NCI-H2029 treated with DMSO at 0.1 percent for 48 hours (cell line): ENCODE measurements around the gene CCL4L2.
"Not testable (repeated sequence)": the region's sequence is repeated elsewhere in the genome, so short reads cannot be mapped to it uniquely, and the experiment has no call there.

ENCODE experiments used
- DNase-seq: peaks from one replicate; lab custom pipeline; 2025; lab: John Stamatoyannopoulos, UW

The CCL4L2 gene

DNA sequence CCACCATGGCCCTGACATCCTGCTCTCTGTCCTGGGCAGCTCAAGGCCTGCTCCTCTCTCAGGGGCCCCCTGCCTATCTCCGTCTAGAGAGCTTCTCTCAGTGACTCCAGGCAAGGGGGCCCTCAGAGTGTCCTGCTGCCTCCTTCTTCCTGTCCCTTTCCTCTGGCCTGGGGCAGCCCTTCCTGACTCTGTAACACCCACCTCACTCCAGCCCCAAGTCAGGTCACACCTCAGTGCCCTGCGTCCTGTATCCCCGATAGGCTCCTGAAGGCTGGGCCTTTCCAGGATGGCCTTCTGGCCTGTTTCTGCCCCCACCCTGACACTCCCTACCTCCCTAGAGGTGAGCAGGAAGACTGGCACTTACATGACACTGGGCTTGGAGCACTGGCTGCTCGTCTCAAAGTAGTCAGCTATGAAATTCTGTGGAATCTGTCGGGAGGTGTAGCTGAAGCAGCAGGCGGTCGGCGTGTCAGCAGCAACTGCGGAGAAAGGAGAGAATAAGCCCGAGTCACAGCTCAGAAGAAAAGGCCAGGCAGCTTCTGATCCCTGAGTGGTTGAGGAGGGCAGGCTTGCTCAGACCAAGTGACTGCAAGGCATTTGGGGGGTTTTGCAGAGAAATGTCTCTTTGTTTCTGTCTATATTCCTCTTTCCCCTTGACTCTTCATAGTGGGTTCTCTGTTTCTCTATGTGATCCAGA, 15.3 kb upstream of the CCL4L2 start:
- DNase-seq, result no peak

DNA sequence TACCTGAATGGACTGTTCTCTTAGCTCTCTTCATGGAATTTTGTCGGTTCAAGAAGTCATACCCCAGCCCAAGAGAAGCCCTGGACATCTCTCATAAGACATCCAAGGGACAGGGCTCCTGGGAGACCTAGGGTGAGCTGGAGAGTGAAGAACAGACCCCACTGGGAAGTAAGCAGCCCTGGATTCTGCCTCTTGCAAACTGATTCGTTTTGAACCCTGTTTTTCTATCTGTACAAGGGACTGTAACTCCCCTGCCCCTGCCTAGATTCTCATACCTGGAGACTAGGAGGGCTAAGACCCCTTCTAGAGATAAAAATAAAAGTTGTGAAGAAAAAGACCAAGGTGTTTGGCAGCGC, 14.8 kb upstream of the CCL4L2 start:
- DNase-seq, result no peak

DNA sequence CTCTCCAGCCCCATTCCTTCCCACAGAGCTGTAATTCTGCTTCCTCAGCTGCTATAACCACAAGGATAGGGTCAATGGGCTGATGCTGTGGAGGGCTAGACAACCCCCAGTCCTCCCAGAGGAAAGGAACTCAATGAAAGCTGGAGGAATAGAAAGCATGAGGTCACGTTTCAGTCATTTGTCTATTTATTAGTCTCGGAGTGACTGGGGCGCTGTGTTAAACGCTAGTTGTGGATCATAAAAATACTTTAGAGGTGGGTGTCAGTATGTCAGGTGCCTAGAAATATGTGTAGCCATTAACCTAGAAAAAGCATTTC, 13.5 kb upstream of the CCL4L2 start:
- no peak for DNase-seq

- DNase-seq, result no peak
These were observed 11.9 kb upstream of the CCL4L2 start for GRCh38 chr17:36198831-36199465.

- DNase-seq, result not testable (repeated sequence)
These were observed 9.8 kb upstream of the CCL4L2 start for GRCh38 chr17:36201102-36201501.

DNA sequence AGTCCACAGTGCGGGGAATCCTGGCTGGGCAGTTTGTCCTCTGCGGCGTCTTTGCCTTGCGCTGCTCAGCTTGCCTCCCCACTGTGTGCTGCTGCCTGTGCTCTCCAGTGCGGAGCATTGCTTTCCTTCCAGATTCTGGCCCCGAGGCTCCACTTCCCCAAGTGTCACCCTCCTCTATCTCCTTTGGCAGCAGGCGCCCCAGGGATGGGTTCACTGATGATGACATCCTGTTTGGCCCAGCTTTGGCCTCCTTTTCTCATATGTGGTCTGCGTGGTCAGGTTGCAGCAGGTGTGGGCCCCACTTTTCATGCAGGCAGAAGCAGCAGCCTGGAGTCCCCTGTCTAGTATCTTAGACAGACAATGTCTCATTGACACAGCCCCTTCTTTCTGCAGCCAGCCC, 9.4 kb upstream of the CCL4L2 start:
- DNase-seq, result not testable (repeated sequence)

GRCh38 chr17:36203335-36203734, 7.5 kb upstream of the CCL4L2 start:
- DNase-seq, result no peak

GRCh38 chr17:36204724-36205500, 6.0 kb upstream of the CCL4L2 start:
- DNase-seq, result no peak

- no peak for DNase-seq
These were observed 5.0 kb upstream of the CCL4L2 start for GRCh38 chr17:36205637-36206485.

DNA sequence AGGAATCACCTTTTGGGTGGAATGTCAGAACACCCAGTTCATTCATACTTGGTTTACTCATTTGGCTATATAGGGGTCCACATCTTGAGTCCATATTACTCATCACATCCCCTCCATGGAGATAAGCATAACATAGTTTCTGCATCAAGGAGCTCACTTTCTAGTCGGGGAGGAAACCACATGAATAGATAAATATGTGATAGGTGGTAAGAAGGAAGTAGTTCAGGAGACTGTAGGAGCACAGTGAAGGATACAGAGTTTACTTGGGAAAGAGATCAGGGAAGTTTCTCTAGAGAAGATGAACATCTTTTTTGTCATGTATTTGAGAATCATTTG, 4.4 kb upstream of the CCL4L2 start:
- DNase-seq, result not testable (repeated sequence)

- DNase-seq, result not testable (repeated sequence)
These were observed 3.5 kb upstream of the CCL4L2 start for GRCh38 chr17:36207383-36207782.

GRCh38 chr17:36209575-36209974, 1.3 kb upstream of the CCL4L2 start:
- no peak for DNase-seq

- not testable (repeated sequence) for DNase-seq
These were observed 815 bp downstream of the CCL4L2 start for GRCh38 chr17:36211484-36212271.

- no peak for DNase-seq
These were observed 1.4 kb downstream of the CCL4L2 start for GRCh38 chr17:36212272-36212605.

DNA sequence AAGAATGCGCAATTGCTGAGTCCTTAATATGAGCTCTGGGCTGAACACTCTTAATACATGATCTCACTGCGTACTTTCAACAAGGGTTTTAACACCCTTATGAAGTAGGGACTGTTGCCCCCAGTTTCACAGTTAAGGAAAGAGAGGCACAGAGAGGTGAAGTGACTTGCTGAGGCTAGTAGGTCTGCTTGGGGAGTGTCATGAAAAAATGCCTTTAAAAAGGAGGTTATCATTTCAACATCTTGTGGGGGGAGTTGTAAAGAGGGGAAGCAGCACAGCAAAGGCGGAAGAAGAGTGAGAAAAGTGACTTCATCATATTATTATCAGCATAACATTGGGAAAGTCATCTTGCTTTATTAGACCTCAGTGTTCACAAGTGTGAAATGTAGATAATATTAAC, 2.1 kb downstream of the CCL4L2 start:
- DNase-seq, result no peak

- no peak for DNase-seq
These were observed 2.8 kb downstream of the CCL4L2 start for GRCh38 chr17:36213695-36214094.

GRCh38 chr17:36214918-36215317, 4.1 kb downstream of the CCL4L2 start:
- no peak for DNase-seq

GRCh38 chr17:36215406-36216308, 4.8 kb downstream of the CCL4L2 start:
- DNase-seq, result not testable (repeated sequence)

DNA sequence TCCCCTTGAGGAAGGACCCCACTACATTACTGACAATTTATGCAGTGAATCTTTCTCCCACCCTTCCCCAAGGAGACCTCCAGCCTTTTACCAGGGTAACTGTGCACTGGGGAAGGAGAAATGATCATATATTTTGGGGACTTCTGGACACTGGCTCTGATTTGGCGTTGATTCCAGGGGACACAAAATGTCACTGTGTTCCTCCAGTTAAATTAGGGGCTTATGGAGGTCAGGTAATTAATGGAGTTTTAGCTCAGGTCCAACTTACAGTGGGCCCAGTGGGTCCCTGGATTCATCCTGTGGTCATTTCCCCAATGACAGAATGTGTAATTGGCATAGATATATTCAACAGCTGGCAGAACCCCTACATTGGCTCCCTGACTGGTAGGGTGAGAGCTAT, 8.7 kb downstream of the CCL4L2 start:
- DNase-seq, result not testable (repeated sequence)

DNA sequence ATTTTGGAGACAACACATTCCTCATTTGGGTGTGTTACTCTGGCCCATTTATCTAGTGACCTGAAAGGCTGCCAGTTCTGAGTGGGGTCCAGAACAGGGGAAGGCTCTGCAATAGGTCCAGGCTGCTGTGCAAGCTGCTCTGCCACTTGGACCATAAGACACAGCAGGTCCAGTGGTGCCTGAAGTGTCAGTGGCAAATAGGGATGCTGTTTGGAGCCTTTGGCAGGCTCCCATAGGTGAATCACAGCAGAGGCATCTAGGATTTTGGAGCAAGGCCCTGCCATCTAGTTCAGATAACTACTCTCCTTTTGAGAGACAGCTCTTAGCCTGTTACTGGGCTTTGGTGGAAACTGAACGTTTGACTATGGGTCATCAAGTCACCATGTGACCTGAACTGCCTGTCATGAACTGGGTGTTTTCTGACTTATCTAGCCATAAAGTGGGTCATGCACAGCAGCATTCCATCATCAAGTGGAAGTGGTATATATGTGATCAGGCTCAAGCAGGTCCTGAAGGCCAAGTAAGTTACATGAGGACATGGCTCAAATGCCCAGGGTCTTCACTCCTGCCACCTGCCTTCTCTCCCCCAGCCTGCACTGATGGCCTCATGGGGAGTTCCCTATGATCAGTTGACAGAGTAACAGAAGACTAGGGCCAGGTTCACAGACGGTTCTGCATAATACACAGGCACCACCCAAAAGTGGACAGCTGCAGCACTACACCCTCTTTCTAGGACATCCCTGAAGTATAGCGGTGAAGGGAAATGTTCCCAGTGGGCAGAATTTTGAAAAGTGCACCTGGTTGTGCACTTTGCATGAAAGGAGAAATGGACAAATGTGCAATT, 10.1 kb downstream of the CCL4L2 start:
- not testable (repeated sequence) for DNase-seq
